Adrenal gland (tissue), 12 donors: ENCODE data around the gene GJA5. TPM values are rescaled to one million over a fixed set of nuclear protein-coding genes. Genes with fewer than 3 reads are reported as not detected.
A peak's percentile ranks its signal among the peaks of the same experiment; 100 is the strongest.

ENCODE experiments used
- DNase-seq, 7 donors: peaks; one replicate each; pipeline ENCODE4 v3.0.0-alpha.2; 2019 to 2020
- H3K27ac ChIP-seq, 5 donors: fragments of 200-600 bp; sonication (generic) in 4 of 5; 1 replicate in 3 of 5; 2 replicates in 2 of 5; pipeline versions ENCODE4 v1.5.1 to v1.8.0; 2016 to 2020; ENCODE audit warnings: mild to moderate bottlenecking in 1 of 5
- H3K27me3 ChIP-seq: fragments of 200-600 bp; 2 replicates; pipeline ENCODE4 v1.8.0; 2021
- H3K36me3 ChIP-seq, 2 donors: fragments of 200-600 bp; replicated peaks in 1 of 2; 1 replicate in 1 of 2; 2 replicates in 1 of 2; pipeline versions ENCODE4 v1.5.1 to v1.8.0; 2018 to 2022
- H3K4me1 ChIP-seq, 2 donors: fragments of 200-600 bp; replicated peaks in 1 of 2; 1 replicate in 1 of 2; 2 replicates in 1 of 2; pipeline versions ENCODE4 v1.5.1 to v1.8.0; 2018 to 2021
- H3K4me3 ChIP-seq, 4 donors: fragments of 200-600 bp; sonication (generic) in 3 of 4; one replicate each; pipeline ENCODE4 v1.5.1; 2016 to 2018
- H3K9me3 ChIP-seq, 3 donors: fragments of 200-600 bp; sonication (generic) in 1 of 3; replicated peaks in 1 of 3; 1 replicate in 2 of 3; 2 replicates in 1 of 3; pipeline versions ENCODE4 v1.5.1 to v1.8.0; 2016 to 2021
- POLR2A ChIP-seq, 2 donors: fragments of 450-650 bp; IDR thresholded peaks; one replicate each; pipeline ENCODE4 v1.6.1; 2017; ENCODE audit warnings: antibody characterized with exemption in 2 of 2, mild to moderate bottlenecking in 2 of 2, moderate library complexity in 1 of 2
- WGBS, 4 donors: extraction: QIAGEN DNeasy Blood & Tissue Kit in 2 of 4; methylation state at CpG; one replicate each; pipeline versions ENCODE4 v1.1.5 to v1.1.7; 2013 to 2017; 5-methylcytosine and 5-hydroxymethylcytosine counted together
- intact Hi-C, 2 donors: fragments of 100-400 bp; cut with DNase I; formaldehyde crosslinking; loops; one replicate each; pipeline versions ENCODE4 v1.14.1 to v1.15.0; 2022 to 2023
- polyA plus RNA-seq, 3 donors: library from polyadenylated mRNA; stranded (reverse); fragments of 200-250 nt in 2 of 3; fragments of 350-450 nt in 1 of 3; fragmentation: Illumina TruSeq in 1 of 3; extraction: RNeasy Lipid Tissue Mini Kit (QIAGEN cat#74804) in 1 of 3; gene quantifications; one replicate each; pipeline ENCODE4 v1.2.3, GENCODE V29; 2013 to 2014
- total RNA-seq, 9 donors: library from RNA; depleted of rRNA in 4 of 9; stranded (reverse); fragments of >200 nt in 4 of 9; fragments of 120-200 nt in 1 of 9; fragmentation: NEBNext Ultra II Directional in 1 of 9; extraction: Animal tissue kit (Norgen Biotek cat#: 25700) in 1 of 9; gene quantifications; one replicate each; pipeline versions ENCODE4 v1.1.0 to v1.2.4, GENCODE V29; 2013 to 2023
- TF ChIP-seq, protein P1 (sequence below), 6 experiments: fragments of 450-650 bp in 4 of 6; fragments of 200-600 bp in 2 of 6; sonication (generic) in 1 of 6; IDR thresholded peaks; 1 replicate in 5 of 6; 2 replicates in 1 of 6; pipeline versions ENCODE4 v1.5.1 to v1.8.0; 2016 to 2021; ENCODE audit warnings: antibody characterized with exemption in 6 of 6, mild to moderate bottlenecking in 2 of 6, moderate library complexity in 1 of 6
- donor health status: healthy with polysubstance abuse.
- donor health status: Bipolar disorder and iron deficiency.
- donor health status: DM: yes; HTN: yes; CAD: no.
- donor health status: DM: no; HTN: no; CAD: no.
- donor health status: DM: no; HTN: no; CAD: no.
- donor health status: DM: yes; HTN: yes; CAD: no.

The GJA5 gene
- total and polyA plus RNA-seq, 12 donors = 1.5 to 11.6 (median 3.3) TPM

DNA sequence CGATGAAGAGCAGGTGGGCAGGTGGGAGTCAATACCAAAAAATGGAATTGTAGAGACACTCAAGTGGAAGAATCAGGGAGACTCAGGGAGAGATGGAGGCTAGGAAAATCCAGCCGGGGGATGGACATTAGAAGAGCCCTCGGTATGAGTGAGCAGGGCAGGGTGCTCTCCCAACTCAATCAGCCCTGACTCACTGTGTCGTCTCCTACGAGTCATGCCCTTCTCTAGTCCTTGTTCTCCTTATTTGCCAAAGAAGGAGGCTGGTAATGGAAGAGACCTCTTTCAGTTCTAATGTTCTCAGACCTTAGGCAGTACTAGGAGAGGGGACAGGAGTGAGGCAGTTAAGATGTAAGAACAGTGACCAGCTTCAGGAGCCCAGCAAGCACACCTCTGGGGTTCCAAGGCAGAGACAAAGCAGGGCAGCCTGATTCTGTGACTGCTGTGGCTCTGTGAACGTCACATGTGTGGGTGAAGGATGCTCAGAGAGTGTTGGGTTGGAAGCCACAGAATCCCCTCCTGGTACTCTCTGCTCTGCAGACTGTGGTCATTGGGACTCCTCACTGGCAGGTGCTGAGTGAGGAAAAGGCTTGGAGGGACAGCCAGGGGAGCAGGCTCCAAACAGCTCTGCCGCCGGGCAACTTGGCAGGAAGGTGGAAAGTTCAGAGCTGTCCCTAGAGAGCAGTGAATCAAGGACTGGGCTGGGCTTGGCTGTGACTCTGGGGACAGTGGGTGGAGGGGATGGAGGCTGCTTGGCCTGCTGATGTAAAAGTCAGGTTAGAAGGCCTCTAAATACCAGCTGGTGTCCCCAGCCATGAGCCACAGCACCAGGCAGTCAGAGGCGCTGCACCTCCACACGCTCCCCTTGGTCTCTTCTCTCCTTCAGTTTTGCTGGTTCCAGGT is 11.1 kb upstream of the GJA5 start:
- DNase-seq = peak in 3 of 7 donors; percentile 18 to 51 (median 31)
- peaks cover 9% of the 10 kb centered on the region for H3K27me3 ChIP-seq
- no peaks in the 10 kb centered on the region for H3K4me1 ChIP-seq

DNA sequence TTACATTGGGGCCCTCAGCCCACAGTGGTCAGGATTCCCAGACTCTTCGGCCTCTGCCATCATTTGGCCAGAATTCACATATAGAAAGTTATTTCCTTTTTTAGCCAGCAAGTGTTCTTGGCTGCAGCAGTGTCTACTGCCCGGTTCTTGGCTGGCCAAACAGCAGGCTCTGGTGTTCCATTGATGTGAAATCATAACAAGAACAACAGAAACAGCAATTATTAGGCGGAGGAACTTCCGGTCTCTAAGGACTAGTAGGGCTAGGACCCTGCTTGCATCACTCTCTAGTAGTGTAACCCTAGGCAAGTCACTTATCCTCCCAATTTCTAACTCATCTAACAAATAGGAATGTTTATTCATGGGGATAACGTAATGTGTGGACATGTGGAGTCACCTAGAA is 8.7 kb upstream of the GJA5 start:
- WGBS, 4 donors = 77 to 81% (median 80%) methylated on average over 5 of the region's 5 CpGs
- DNase-seq = peak in 1 of 7 donors; percentile 52
- no peaks in the 10 kb centered on the region for H3K36me3 ChIP-seq
- H3K4me1 ChIP-seq = no peaks in the 10 kb centered on the region
- no peaks in the 10 kb centered on the region for H3K9me3 ChIP-seq
- intact Hi-C loops = no loop called here
- no peak overlapping the region for H3K27ac ChIP-seq
- TF ChIP-seq, protein P1, sequence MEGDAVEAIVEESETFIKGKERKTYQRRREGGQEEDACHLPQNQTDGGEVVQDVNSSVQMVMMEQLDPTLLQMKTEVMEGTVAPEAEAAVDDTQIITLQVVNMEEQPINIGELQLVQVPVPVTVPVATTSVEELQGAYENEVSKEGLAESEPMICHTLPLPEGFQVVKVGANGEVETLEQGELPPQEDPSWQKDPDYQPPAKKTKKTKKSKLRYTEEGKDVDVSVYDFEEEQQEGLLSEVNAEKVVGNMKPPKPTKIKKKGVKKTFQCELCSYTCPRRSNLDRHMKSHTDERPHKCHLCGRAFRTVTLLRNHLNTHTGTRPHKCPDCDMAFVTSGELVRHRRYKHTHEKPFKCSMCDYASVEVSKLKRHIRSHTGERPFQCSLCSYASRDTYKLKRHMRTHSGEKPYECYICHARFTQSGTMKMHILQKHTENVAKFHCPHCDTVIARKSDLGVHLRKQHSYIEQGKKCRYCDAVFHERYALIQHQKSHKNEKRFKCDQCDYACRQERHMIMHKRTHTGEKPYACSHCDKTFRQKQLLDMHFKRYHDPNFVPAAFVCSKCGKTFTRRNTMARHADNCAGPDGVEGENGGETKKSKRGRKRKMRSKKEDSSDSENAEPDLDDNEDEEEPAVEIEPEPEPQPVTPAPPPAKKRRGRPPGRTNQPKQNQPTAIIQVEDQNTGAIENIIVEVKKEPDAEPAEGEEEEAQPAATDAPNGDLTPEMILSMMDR (IDR thresholded peaks at IDR 0.05) = no peak
- TF ChIP-seq POLR2A (IDR thresholded peaks at IDR 0.05) = no peak
- H3K27me3 ChIP-seq = peaks cover 9% of the 10 kb centered on the region
- no peak overlapping the region for H3K4me3 ChIP-seq

More for the DNA sequence above, 11.1 kb upstream of the GJA5 start:
- TF ChIP-seq, protein P1 (IDR thresholded peaks at IDR 0.05) = no peak
- no peak for TF ChIP-seq POLR2A (IDR thresholded peaks at IDR 0.05)
- intact Hi-C loops = no loop called here
- Histone ChIP-seq H3K27ac (peak overlapping the region in 1 of 5 donors; percentile 2), H3K4me3 (no peak overlapping the region), H3K9me3 (no peaks in the 10 kb centered on the region), H3K36me3 (no peaks in the 10 kb centered on the region)
- 63 to 78% (median 68%) methylated on average over 7 to 10 of the region's 10 CpGs for WGBS, 4 donors

DNA sequence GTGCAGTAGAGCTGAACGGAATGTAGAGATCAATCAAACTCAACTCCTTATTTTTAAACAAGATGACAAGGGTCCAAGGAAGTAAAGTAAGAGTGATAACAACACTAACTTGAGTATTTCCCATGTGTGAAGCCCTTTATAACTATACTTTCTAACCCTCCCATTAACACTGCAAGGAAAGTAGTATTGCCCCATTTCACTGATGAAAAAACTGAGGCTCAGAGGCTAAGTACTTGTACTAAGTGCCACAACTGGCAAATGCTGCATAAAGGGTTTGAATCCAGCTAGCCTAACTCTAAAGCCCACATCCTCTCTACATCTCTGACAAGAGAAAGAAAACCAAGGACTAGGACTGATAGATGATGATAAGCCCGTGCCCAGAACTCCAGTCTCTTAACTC is 8.2 kb upstream of the GJA5 start:
- peaks cover 9% of the 10 kb centered on the region for H3K27me3 ChIP-seq
- no peaks in the 10 kb centered on the region for H3K9me3 ChIP-seq
- TF ChIP-seq POLR2A (IDR thresholded peaks at IDR 0.05) = no peak
- TF ChIP-seq, protein P1 (IDR thresholded peaks at IDR 0.05) = no peak
- no peaks in the 10 kb centered on the region for H3K4me1 ChIP-seq
- DNase-seq = no peak
- intact Hi-C loops = no loop called here
- 67 to 80% (median 76%) methylated on average over 2 of the region's 2 CpGs for WGBS, 4 donors
- no peak overlapping the region for H3K27ac ChIP-seq
- H3K36me3 ChIP-seq = no peaks in the 10 kb centered on the region
- no peak overlapping the region for H3K4me3 ChIP-seq

DNA sequence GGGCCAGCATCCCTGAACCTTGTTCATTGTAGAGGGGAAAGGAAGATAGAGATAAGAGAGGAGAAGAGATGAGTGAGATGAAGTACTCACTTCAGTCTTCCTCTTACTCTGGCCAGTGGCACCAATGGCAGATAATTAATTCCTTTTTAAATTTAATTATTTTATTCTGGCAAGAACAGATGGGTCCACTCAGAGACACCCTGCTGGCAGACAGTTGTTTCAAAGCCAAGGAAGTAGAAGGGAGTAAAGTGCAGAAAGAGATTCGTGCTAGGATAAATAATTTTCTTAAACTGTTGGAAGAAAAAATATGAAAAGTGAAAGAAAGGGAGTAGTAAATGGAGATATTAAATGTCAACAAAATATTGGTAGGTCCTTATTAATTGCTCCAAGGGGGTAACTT is 7.7 kb upstream of the GJA5 start:
- Histone ChIP-seq H3K9me3 (no peaks in the 10 kb centered on the region), H3K36me3 (no peaks in the 10 kb centered on the region), H3K27me3 (peaks cover 9% of the 10 kb centered on the region), H3K4me1 (no peaks in the 10 kb centered on the region), H3K27ac (no peak overlapping the region), H3K4me3 (no peak overlapping the region)
- TF ChIP-seq, protein P1 (IDR thresholded peaks at IDR 0.05) = no peak
- no peak for TF ChIP-seq POLR2A (IDR thresholded peaks at IDR 0.05)
- DNase-seq = no peak
- intact Hi-C loops = no loop called here
- 49 to 64% (median 52%) methylated on average over 1 of the region's 1 CpG for WGBS, 4 donors
